Right lobe of liver (tissue), 4 donors: ENCODE results near the gene CBLN3.

Source experiments
- POLR2A ChIP-seq: fragments of 450-650 bp; IDR thresholded peaks from one replicate; pipeline ENCODE4 v1.6.1; 2017; ENCODE audit warnings: antibody characterized with exemption, mild to moderate bottlenecking
- TF ChIP-seq, protein P1 (sequence below), 4 donors: fragments of 200-600 bp in 3 of 4; fragments of 450-650 bp in 1 of 4; IDR thresholded peaks; one replicate each; pipeline versions ENCODE4 v1.5.1 to v1.8.0; 2016 to 2022; ENCODE audit warnings: antibody characterized with exemption in 4 of 4, mild to moderate bottlenecking in 2 of 4
- donor health status: DM: no; HTN: no; CAD: no.
- donor health status: DM: no; HTN: no; CAD: no.
- donor health status: DM: no; HTN: yes; CAD: no.

DNA sequence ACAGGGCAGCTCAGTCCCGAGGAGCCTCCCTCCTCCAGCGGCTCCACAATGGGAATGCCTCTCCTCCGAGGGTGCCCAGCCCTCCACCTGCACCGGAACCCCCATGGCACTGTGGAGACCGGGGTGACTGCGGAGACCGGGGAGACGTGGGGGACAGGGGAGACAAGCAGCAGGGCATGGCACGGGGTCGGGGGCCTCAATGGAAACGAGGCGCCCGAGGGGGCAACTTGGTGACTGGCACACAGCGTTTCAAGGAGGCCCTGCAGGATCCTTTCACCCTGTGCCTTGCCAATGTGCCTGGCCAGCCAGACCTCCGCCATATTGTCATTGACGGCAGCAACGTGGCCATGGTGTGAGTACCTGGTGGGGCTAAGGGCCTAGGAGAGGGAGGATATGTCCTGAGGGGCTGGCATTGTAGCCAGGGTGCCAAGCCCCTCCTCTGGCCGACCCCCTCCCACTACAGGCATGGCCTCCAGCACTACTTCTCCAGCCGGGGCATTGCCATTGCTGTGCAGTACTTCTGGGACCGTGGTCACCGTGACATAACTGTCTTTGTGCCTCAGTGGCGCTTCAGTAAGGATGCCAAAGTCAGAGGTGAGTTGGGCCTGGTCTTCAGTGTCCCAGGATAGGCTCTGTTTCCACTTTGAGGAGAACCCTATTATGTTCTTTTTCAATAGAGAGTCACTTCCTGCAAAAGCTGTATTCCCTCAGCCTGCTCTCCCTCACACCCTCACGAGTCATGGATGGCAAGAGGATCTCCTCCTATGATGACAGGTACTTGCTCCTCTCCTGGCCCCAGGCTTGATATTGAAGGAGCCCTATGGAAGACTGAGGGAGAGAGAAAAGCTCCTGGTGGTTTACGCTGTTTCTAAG, 3.0 kb upstream of the CBLN3 start:
- TF ChIP-seq, protein P1, sequence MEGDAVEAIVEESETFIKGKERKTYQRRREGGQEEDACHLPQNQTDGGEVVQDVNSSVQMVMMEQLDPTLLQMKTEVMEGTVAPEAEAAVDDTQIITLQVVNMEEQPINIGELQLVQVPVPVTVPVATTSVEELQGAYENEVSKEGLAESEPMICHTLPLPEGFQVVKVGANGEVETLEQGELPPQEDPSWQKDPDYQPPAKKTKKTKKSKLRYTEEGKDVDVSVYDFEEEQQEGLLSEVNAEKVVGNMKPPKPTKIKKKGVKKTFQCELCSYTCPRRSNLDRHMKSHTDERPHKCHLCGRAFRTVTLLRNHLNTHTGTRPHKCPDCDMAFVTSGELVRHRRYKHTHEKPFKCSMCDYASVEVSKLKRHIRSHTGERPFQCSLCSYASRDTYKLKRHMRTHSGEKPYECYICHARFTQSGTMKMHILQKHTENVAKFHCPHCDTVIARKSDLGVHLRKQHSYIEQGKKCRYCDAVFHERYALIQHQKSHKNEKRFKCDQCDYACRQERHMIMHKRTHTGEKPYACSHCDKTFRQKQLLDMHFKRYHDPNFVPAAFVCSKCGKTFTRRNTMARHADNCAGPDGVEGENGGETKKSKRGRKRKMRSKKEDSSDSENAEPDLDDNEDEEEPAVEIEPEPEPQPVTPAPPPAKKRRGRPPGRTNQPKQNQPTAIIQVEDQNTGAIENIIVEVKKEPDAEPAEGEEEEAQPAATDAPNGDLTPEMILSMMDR (IDR thresholded peaks at IDR 0.05) = no peak
- TF ChIP-seq POLR2A = no peak
